ENCODE results near the gene U2AF2. TPM values are rescaled to one million over a fixed set of nuclear protein-coding genes. Genes with fewer than 3 reads are reported as not detected.
A peak's percentile ranks its signal among the peaks of the same experiment; 100 is the strongest.

Gene U2AF2
- total RNA-seq, 1 experiment from 2014 or later, result 309 TPM

GRCh38 chr19:55676889-55677505 is 22.2 kb downstream of the U2AF2 start:
- Mint-ChIP-seq H3K4me1 (ENCODE audit: low read depth, unreplicated experiment) (peaks cover 53% of the 10 kb centered on the region), H3K27ac (ENCODE audit: unreplicated experiment) (peak overlapping the region; percentile 22), H3K9me3 (ENCODE audit: low read depth, unreplicated experiment) (no peaks in the 10 kb centered on the region), H3K27me3 (ENCODE audit: unreplicated experiment) (no peaks in the 10 kb centered on the region), H3K36me3 (ENCODE audit: insufficient read depth, unreplicated experiment) (peaks cover 84% of the 10 kb centered on the region), H3K4me3 (ENCODE audit: low read depth, unreplicated experiment) (peak overlapping the region; percentile 97)
- intact Hi-C loops (cut with micrococcal nuclease; ENCODE audit: unreplicated experiment), result no loop called here
- TF ChIP-seq, protein P1, sequence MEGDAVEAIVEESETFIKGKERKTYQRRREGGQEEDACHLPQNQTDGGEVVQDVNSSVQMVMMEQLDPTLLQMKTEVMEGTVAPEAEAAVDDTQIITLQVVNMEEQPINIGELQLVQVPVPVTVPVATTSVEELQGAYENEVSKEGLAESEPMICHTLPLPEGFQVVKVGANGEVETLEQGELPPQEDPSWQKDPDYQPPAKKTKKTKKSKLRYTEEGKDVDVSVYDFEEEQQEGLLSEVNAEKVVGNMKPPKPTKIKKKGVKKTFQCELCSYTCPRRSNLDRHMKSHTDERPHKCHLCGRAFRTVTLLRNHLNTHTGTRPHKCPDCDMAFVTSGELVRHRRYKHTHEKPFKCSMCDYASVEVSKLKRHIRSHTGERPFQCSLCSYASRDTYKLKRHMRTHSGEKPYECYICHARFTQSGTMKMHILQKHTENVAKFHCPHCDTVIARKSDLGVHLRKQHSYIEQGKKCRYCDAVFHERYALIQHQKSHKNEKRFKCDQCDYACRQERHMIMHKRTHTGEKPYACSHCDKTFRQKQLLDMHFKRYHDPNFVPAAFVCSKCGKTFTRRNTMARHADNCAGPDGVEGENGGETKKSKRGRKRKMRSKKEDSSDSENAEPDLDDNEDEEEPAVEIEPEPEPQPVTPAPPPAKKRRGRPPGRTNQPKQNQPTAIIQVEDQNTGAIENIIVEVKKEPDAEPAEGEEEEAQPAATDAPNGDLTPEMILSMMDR (IDR thresholded peaks at IDR 0.05; ENCODE audit: unreplicated experiment), result no peak
- BruUV-seq (replicated peaks), result no TSS peak
- CTCF ChIA-PET, result no interaction called here
- DNase-seq, result no peak

DNA sequence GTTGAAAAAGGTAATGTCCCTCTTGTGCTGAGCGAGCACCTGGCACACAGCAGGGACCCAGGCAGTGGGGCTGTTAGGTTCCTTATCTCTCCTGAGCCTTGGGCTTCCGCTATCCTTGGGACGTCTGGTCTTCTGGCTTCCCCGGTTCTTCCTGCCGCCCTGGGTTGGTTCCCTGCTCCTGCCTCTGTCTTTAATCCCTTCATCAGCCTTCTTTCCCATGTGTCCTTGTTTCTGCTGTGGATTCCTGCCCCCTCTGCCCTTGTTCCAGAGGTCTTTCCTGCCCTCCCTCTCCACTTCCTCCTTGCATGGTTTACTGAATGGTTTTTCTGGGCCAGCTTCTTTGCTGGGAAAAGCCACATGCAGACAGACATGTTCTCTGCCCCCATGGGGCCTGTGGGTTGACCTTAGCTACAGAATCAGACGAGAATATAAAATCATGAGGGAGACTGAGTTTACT is 22.8 kb downstream of the U2AF2 start:
- no peaks in the 10 kb centered on the region for H3K27me3 Mint-ChIP-seq (ENCODE audit: unreplicated experiment)
- H3K27ac Mint-ChIP-seq (ENCODE audit: unreplicated experiment), result peak overlapping the region; percentile 63
- intact Hi-C loops (cut with micrococcal nuclease; ENCODE audit: unreplicated experiment), result no loop called here
- TF ChIP-seq, protein P1 (IDR thresholded peaks at IDR 0.05; ENCODE audit: unreplicated experiment), result no peak
- BruUV-seq (replicated peaks), result no TSS peak
- H3K9me3 Mint-ChIP-seq (ENCODE audit: low read depth, unreplicated experiment), result no peaks in the 10 kb centered on the region
- H3K4me1 Mint-ChIP-seq (ENCODE audit: low read depth, unreplicated experiment), result peaks cover 47% of the 10 kb centered on the region
- no peak for DNase-seq
- peak overlapping the region; percentile 33 for H3K4me3 Mint-ChIP-seq (ENCODE audit: low read depth, unreplicated experiment)
- CTCF ChIA-PET, result no interaction called here
- peaks cover 79% of the 10 kb centered on the region for H3K36me3 Mint-ChIP-seq (ENCODE audit: insufficient read depth, unreplicated experiment)

DNA sequence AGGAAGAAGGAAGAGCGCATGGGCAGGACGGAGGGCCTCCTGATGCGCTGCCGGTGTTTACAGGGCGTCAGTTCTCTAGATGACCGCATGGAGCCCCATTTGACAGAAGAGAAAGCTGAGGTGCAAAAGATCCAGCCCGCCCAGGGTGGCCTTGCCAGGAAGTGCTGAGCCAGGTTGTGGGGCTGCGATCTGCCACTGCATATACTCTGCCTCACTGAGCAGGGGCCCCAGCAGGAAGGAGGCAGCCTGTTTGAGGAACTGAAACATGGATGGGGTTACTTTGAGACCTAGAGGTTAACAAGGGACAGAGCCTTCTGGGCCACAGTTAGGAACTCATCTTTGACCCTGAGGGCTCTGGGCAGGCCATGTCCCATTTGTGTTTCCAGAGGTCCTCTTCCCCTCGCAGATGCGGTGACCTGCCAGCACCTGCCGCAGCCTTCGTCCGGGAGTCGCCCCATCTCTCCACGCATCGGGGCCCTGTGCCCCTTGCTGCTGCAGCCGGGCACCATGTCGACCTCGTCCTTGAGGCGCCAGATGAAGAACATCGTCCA is 23.4 kb downstream of the U2AF2 start:
- CTCF ChIA-PET, result no interaction called here

DNA sequence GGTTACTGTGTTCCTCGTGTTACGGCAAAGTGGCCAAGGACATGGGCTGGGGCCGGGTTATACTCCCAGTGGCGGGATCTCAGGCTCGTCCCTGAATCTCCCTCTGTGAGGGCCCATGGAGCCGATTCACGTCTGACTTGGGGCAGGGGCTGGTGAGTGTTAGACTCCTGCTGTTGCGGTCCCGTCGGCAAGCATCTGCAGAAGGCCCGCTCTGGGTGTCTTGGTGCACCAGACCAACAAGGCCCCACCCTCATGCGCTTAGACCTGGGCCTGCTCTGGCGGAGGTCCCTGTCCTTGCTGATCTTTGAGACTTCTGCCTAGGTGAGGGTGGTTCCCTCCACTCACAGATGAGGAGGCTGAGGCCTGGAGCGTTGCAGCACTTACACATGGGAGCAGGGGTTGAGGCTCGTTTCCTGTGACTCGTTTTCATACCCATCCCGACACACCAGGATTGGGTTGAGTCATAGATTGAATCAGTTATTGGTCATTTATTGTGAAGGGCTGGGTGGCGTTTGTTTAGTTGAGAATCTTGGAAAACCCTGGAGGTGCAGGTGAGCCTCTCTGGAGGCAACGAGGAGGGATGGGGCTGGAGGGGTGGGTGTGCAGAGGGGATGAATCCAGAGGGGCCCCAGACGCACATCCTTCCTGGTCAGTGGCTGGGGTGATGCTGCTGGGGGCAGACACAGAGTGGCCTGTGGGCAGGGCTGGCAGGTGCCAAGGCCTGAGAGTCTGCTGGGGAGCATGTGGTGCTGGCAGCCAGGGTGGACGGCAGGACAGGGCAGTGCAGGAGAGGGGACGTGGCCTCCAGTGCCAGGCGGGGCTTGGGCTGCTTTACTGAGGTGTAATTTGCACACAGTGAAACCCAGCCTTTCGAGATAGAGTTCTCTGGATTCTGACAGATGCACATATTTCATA is 24.8 kb downstream of the U2AF2 start:
- TF ChIP-seq, protein P1 (IDR thresholded peaks at IDR 0.05; ENCODE audit: unreplicated experiment), result no peak
- no TSS peak for BruUV-seq (replicated peaks)
- no peak for DNase-seq
- no peaks in the 10 kb centered on the region for H3K9me3 Mint-ChIP-seq (ENCODE audit: low read depth, unreplicated experiment)
- intact Hi-C loops (cut with micrococcal nuclease; ENCODE audit: unreplicated experiment), result loop anchor here (10.0 kb wide), 1 partner anchor 125 kb away; no protein-coding TSS in a partner anchor
- no peaks in the 10 kb centered on the region for H3K27me3 Mint-ChIP-seq (ENCODE audit: unreplicated experiment)
- H3K4me1 Mint-ChIP-seq (ENCODE audit: low read depth, unreplicated experiment), result peaks cover 45% of the 10 kb centered on the region
- H3K27ac Mint-ChIP-seq (ENCODE audit: unreplicated experiment), result peak overlapping the region; percentile 19
- CTCF ChIA-PET, result no interaction called here
- no peak overlapping the region for H3K4me3 Mint-ChIP-seq (ENCODE audit: low read depth, unreplicated experiment)
- peaks cover 67% of the 10 kb centered on the region for H3K36me3 Mint-ChIP-seq (ENCODE audit: insufficient read depth, unreplicated experiment)

More for the DNA sequence above, 23.4 kb downstream of the U2AF2 start:
- intact Hi-C loops (cut with micrococcal nuclease; ENCODE audit: unreplicated experiment), result no loop called here
- TF ChIP-seq, protein P1 (IDR thresholded peaks at IDR 0.05; ENCODE audit: unreplicated experiment), result no peak
- no peak overlapping the region for H3K4me3 Mint-ChIP-seq (ENCODE audit: low read depth, unreplicated experiment)
- peaks cover 45% of the 10 kb centered on the region for H3K4me1 Mint-ChIP-seq (ENCODE audit: low read depth, unreplicated experiment)
- H3K36me3 Mint-ChIP-seq (ENCODE audit: insufficient read depth, unreplicated experiment), result peaks cover 75% of the 10 kb centered on the region
- no peak overlapping the region for H3K27ac Mint-ChIP-seq (ENCODE audit: unreplicated experiment)
- H3K9me3 Mint-ChIP-seq (ENCODE audit: low read depth, unreplicated experiment), result no peaks in the 10 kb centered on the region
- no peak for DNase-seq
- no peaks in the 10 kb centered on the region for H3K27me3 Mint-ChIP-seq (ENCODE audit: unreplicated experiment)
- no TSS peak for BruUV-seq (replicated peaks)
